ENCODE measurements around the gene ID1. TPM values are rescaled to one million over a fixed set of nuclear protein-coding genes. Genes with fewer than 3 reads are reported as not detected.
"Not testable (repeated sequence)": the region's sequence is repeated elsewhere in the genome, so short reads cannot be mapped to it uniquely, and the experiment has no call there.

ID1 gene
- total and polyA plus RNA-seq, 10 of the 15 experiments (the other 5 are each of a cell fraction or from before 2014, with no cell fraction given): 0.09 to 1.3 (median 0.47) TPM; not detected in 2

GRCh38 chr20:31644701-31645100 is 39.6 kb downstream of the ID1 start:
- ChIA-PET POLR2A (no interaction called here), RAD21 (ENCODE audit: unreplicated experiment) (interaction anchor here (0.8 kb wide), 1 partner anchor 11 kb away, joined by 3 read pairs; no protein-coding TSS in a partner anchor), SMC1A (ENCODE audit: uncharacterized antibody, unreplicated experiment) (interaction anchor here (1.0 to 1.6 kb wide), 2 partner anchors 15 to 79 kb away, joined by 3 read pairs; no protein-coding TSS in a partner anchor), CTCF (interaction anchor here (2.7 kb wide), 1 partner anchor 10 kb away, joined by 14 read pairs; no protein-coding TSS in a partner anchor)
- H3K4me2 ChIP-seq (ENCODE audit: control insufficient read depth, insufficient read depth): no peak overlapping the region
- H3K4me3 ChIP-seq: no peak overlapping the region
- no peak for ATAC-seq
- intact Hi-C loops (cut with micrococcal nuclease; ENCODE audit: unreplicated experiment) (no loop called here), in situ Hi-C loops (cut with MboI) (no loop called here)
- H3K36me3 ChIP-seq (ENCODE audit: control insufficient read depth in 2 of 2, insufficient read depth in 2 of 2, low read length in 1 of 2): no peaks in the 10 kb centered on the region
- TF ChIP-seq TCF12 (IDR thresholded peaks at IDR 0.05; ENCODE audit: low read depth, low read length) (no peak), DPF2 (IDR thresholded peaks at IDR 0.05) (no peak), BHLHE40 (IDR thresholded peaks at IDR 0.05; ENCODE audit: borderline replicate concordance in 1 of 2, low read depth in 2 of 2, low read length in 1 of 2) (no peak), BACH1 (IDR thresholded peaks at IDR 0.05; ENCODE audit: borderline replicate concordance) (no peak), IKZF1 (conservative IDR thresholded peaks at IDR 0.05) (no peak), ZSCAN29 (IDR thresholded peaks at IDR 0.05) (no peak), MTA2 (IDR thresholded peaks at IDR 0.05; ENCODE audit: low read depth) (no peak), NFXL1 (IDR thresholded peaks at IDR 0.05; ENCODE audit: borderline replicate concordance) (no peak), TCF7 (IDR thresholded peaks at IDR 0.05; ENCODE audit: borderline replicate concordance) (no peak), SRF (IDR thresholded peaks at IDR 0.05; ENCODE audit: low read depth in 2 of 2, low read length in 2 of 2) (no peak), LARP7 (IDR thresholded peaks at IDR 0.05) (no peak), ZBED1 (IDR thresholded peaks at IDR 0.05; ENCODE audit: borderline replicate concordance) (no peak), SMC3 (IDR thresholded peaks at IDR 0.05; ENCODE audit: borderline replicate concordance, low read length) (no peak), CUX1 (IDR thresholded peaks at IDR 0.05; ENCODE audit: insufficient replicate concordance, low read depth, low read length) (no peak), SP1 (IDR thresholded peaks at IDR 0.05; ENCODE audit: low read depth, low read length) (no peak)
- no peak overlapping the region for H2AFZ ChIP-seq (ENCODE audit: control insufficient read depth, low read depth, low read length)
- no peaks in the 10 kb centered on the region for H4K20me1 ChIP-seq (ENCODE audit: control insufficient read depth, insufficient read depth)
- 61% methylated on average over 8 of the region's 8 CpGs for WGBS (ENCODE audit: insufficient coverage, insufficient replicate concordance, low lambda C conversion rate, missing lambda C conversion rate)
- peaks cover 2% of the 10 kb centered on the region for H3K4me1 ChIP-seq (ENCODE audit: control insufficient read depth, insufficient read depth, low read length)
- H3K27me3 ChIP-seq (replicated peaks in 1 of 2; ENCODE audit: control insufficient read depth in 2 of 2, insufficient read depth in 2 of 2, low read length in 1 of 2): no peaks in the 10 kb centered on the region
- H3K27ac ChIP-seq (ENCODE audit: control insufficient read depth, insufficient read depth): no peak overlapping the region
- no peaks in the 10 kb centered on the region for H3K9me3 ChIP-seq (replicated peaks; ENCODE audit: control insufficient read depth, insufficient read depth, low read length)
- H3K79me2 ChIP-seq (ENCODE audit: control insufficient read depth, insufficient read depth, low read length): no peaks in the 10 kb centered on the region
- DNase-seq (ENCODE audit: low read depth, low spot score): no peak
- FAIRE-seq: no peak
- no peak overlapping the region for H3K9ac ChIP-seq (ENCODE audit: control insufficient read depth, insufficient read depth, low read length)
- no TSS peak for BruUV-seq (replicated peaks)

GRCh38 chr20:31648104-31648503 is 43.0 kb downstream of the ID1 start:
- POLR2A ChIA-PET; H3K4me3 ChIP-seq; H3K4me2 ChIP-seq (ENCODE audit: control insufficient read depth, insufficient read depth); H3K27ac ChIP-seq (ENCODE audit: control insufficient read depth, insufficient read depth); H3K4me1 ChIP-seq (ENCODE audit: control insufficient read depth, insufficient read depth, low read length); SMC1A ChIA-PET (ENCODE audit: uncharacterized antibody, unreplicated experiment); FAIRE-seq; H3K9me3 ChIP-seq (replicated peaks; ENCODE audit: control insufficient read depth, insufficient read depth, low read length); H3K79me2 ChIP-seq (ENCODE audit: control insufficient read depth, insufficient read depth, low read length); BruUV-seq (replicated peaks); ATAC-seq; H4K20me1 ChIP-seq (ENCODE audit: control insufficient read depth, insufficient read depth); DNase-seq (ENCODE audit: low read depth, low spot score); in situ Hi-C loops (cut with MboI); H2AFZ ChIP-seq (ENCODE audit: control insufficient read depth, low read depth, low read length); H3K36me3 ChIP-seq (ENCODE audit: control insufficient read depth in 2 of 2, insufficient read depth in 2 of 2, low read length in 1 of 2); H3K27me3 ChIP-seq (replicated peaks in 1 of 2; ENCODE audit: control insufficient read depth in 2 of 2, insufficient read depth in 2 of 2, low read length in 1 of 2); H3K9ac ChIP-seq (ENCODE audit: control insufficient read depth, insufficient read depth, low read length); intact Hi-C loops (cut with micrococcal nuclease; ENCODE audit: unreplicated experiment): not testable (repeated sequence)
- ChIA-PET CTCF (interaction anchor here (0.5 to 3.1 kb wide), 6 partner anchors 13 to 76 kb away, joined by 3 to 25 read pairs (median 4); no protein-coding TSS in a partner anchor), RAD21 (ENCODE audit: unreplicated experiment) (interaction anchor here (1.4 kb wide), 1 partner anchor 75 kb away, joined by 7 read pairs; no protein-coding TSS in a partner anchor)
- WGBS (ENCODE audit: insufficient coverage, insufficient replicate concordance, low lambda C conversion rate, missing lambda C conversion rate): 7% methylated on average over 3 of the region's 3 CpGs
